ENCODE results near the gene EIF3M.

DNA sequence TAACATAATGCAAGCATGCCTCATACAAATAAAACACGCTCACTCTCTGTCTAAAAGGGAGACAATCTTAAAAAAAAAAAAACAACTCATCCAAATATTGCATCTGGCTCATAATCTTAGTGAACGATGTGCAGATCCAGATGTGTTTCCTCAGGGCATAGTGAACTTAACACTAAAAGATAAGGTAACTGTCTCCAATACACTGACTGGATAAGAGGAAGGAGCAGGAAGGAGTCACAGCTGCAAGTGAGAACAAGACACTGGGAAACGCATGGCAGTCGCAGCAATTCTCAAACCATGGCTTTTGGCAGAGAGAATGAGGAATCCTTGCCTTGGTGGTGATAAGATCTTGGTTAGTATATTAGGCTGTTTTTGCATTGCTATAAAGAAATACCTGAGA is 9.2 kb upstream of the EIF3M start:
- TF ChIP-seq, protein P1, sequence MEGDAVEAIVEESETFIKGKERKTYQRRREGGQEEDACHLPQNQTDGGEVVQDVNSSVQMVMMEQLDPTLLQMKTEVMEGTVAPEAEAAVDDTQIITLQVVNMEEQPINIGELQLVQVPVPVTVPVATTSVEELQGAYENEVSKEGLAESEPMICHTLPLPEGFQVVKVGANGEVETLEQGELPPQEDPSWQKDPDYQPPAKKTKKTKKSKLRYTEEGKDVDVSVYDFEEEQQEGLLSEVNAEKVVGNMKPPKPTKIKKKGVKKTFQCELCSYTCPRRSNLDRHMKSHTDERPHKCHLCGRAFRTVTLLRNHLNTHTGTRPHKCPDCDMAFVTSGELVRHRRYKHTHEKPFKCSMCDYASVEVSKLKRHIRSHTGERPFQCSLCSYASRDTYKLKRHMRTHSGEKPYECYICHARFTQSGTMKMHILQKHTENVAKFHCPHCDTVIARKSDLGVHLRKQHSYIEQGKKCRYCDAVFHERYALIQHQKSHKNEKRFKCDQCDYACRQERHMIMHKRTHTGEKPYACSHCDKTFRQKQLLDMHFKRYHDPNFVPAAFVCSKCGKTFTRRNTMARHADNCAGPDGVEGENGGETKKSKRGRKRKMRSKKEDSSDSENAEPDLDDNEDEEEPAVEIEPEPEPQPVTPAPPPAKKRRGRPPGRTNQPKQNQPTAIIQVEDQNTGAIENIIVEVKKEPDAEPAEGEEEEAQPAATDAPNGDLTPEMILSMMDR (conservative IDR thresholded peaks at IDR 0.05 in 1 of 2, IDR thresholded peaks at IDR 0.05 in 1 of 2; ENCODE audit: low read depth in 1 of 2, low read length in 2 of 2): no peak
- TF ChIP-seq EZH2 (IDR thresholded peaks at IDR 0.05; ENCODE audit: low read length, missing control alignments): no peak
